ENCODE measurements around the gene EIF2S3.

DNA sequence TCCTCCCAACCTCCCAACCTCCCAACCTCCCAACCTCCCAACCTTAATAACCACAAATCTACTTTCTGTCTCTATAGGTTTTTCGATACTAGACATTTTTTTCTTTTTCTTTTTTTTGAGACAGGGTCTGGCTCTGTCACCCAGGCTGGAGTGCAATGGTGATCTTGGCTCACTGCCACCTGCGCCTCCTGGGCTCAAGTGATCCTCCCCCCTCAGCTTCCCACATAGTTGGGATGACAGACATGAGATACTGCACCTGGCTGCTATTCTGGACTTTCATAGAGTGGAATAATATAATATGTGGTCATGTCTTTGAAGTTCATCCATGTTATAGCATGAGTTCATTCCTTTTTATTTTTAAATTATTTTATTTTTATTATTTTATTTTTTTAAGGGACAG lies 55.3 kb downstream of the EIF2S3 start:
- TF ChIP-seq, protein P1, sequence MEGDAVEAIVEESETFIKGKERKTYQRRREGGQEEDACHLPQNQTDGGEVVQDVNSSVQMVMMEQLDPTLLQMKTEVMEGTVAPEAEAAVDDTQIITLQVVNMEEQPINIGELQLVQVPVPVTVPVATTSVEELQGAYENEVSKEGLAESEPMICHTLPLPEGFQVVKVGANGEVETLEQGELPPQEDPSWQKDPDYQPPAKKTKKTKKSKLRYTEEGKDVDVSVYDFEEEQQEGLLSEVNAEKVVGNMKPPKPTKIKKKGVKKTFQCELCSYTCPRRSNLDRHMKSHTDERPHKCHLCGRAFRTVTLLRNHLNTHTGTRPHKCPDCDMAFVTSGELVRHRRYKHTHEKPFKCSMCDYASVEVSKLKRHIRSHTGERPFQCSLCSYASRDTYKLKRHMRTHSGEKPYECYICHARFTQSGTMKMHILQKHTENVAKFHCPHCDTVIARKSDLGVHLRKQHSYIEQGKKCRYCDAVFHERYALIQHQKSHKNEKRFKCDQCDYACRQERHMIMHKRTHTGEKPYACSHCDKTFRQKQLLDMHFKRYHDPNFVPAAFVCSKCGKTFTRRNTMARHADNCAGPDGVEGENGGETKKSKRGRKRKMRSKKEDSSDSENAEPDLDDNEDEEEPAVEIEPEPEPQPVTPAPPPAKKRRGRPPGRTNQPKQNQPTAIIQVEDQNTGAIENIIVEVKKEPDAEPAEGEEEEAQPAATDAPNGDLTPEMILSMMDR (IDR thresholded peaks at IDR 0.05) = no peak
- TF ChIP-seq POLR2AphosphoS5 (IDR thresholded peaks at IDR 0.05) = no peak
